Lung (tissue), 12 donors: Measurements from ENCODE around the gene NEK7. TPM values are rescaled to one million over a fixed set of nuclear protein-coding genes. Genes with fewer than 3 reads are reported as not detected.
A peak's percentile ranks its signal among the peaks of the same experiment; 100 is the strongest.

Experiments
- ATAC-seq: fragments of 200-7000 bp; cut with Tn5 transposase; one replicate; pipeline ENCODE4 v1.9.1; 2020; ENCODE audit warnings: moderate number of reproducible peaks; ENCODE audit not compliant: insufficient read depth, low FRiP score
- DNase-seq, 3 donors: peaks; one replicate each; pipeline ENCODE4 v3.0.0-alpha.2; 2013 to 2017
- H3K27ac ChIP-seq, 2 donors: one replicate each; pipeline ENCODE4 v1.5.1; 2013; ENCODE audit warnings: mild to moderate bottlenecking in 2 of 2, moderate library complexity in 2 of 2, control low read depth in 1 of 2, inconsistent platforms in 1 of 2, low read depth in 1 of 2, low read length in 1 of 2
- H3K27me3 ChIP-seq, 3 donors: one replicate each; pipeline ENCODE4 v1.5.1; 2013; ENCODE audit warnings: low read length in 2 of 3; ENCODE audit not compliant: control insufficient read depth in 3 of 3, insufficient read depth in 3 of 3
- H3K36me3 ChIP-seq, 4 donors: one replicate each; pipeline ENCODE4 v1.5.1; 2013; ENCODE audit warnings: low read length in 4 of 4, mild to moderate bottlenecking in 1 of 4, moderate library complexity in 1 of 4; ENCODE audit not compliant: control insufficient read depth in 4 of 4, insufficient read depth in 4 of 4
- H3K4me1 ChIP-seq, 5 donors: one replicate each; pipeline ENCODE4 v1.5.1; 2013; ENCODE audit warnings: low read length in 5 of 5, mild to moderate bottlenecking in 2 of 5, moderate library complexity in 1 of 5; ENCODE audit not compliant: control insufficient read depth in 5 of 5, insufficient read depth in 5 of 5
- H3K4me3 ChIP-seq: one replicate; pipeline ENCODE4 v1.5.1; 2013; ENCODE audit warnings: mild to moderate bottlenecking, control low read depth, moderate library complexity
- H3K9ac ChIP-seq, 2 donors: one replicate each; pipeline ENCODE4 v1.5.1; 2013; ENCODE audit warnings: low read length in 2 of 2, control low read depth in 1 of 2; ENCODE audit not compliant: insufficient read depth in 1 of 2
- H3K9me3 ChIP-seq, 4 donors: one replicate each; pipeline ENCODE4 v1.5.1; 2013; ENCODE audit warnings: low read length in 3 of 4, mild to moderate bottlenecking in 1 of 4, moderate library complexity in 1 of 4; ENCODE audit not compliant: control insufficient read depth in 4 of 4, insufficient read depth in 3 of 4
- WGBS, 2 donors: extraction: QIAGEN DNeasy Blood & Tissue Kit; methylation state at CpG; one replicate each; pipeline ENCODE4 v1.1.7; 2013; 5-methylcytosine and 5-hydroxymethylcytosine counted together
- polyA plus RNA-seq, 2 donors: library from polyadenylated mRNA; stranded (reverse); fragments of 200-250 nt; gene quantifications; one replicate each; pipeline ENCODE4 v1.2.1, GENCODE V29; 2013
- total RNA-seq, 2 donors: library from RNA; depleted of rRNA in 1 of 2; stranded (reverse); fragments of >200 nt in 1 of 2; gene quantifications; one replicate each; pipeline ENCODE4 v1.2.1, GENCODE V29; 2014 to 2021
- TF ChIP-seq, protein P1 (sequence below): IDR thresholded peaks from 2 replicates; pipeline ENCODE4 v1.5.1; 2012; ENCODE audit warnings: mild to moderate bottlenecking; ENCODE audit errors: control extremely low read depth, extremely low read depth
- donor health status: control.
- donor health status: control.
- donor health status: Bipolar disorder and iron deficiency.
- donor health status: healthy.
- donor health status: DM: yes; HTN: yes; CAD: no.

The NEK7 gene
- total and polyA plus RNA-seq, 4 donors = 23.9 to 132 (median 64.2) TPM

DNA sequence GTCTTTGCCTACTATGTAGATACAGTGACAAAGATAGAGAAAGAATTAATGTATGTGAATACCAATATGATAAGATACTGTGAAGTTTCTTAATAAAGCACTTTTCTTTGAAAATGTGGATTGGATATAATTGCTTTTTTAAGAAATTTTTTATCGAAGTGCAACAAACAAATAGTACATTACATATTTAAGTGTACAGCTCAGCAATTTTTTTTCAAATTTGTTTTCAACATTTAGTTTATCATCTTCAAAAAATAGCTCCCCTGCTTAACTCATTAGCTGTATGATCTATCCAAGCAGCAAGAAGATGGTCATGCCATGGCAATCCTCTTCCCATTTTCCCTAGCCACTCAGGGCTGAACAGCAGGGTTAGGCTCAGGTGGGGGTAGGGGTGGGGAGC, 40.5 kb downstream of the NEK7 start:
- no peak for DNase-seq
- WGBS, 2 donors = 84 to 91% methylated on average over 1 of the region's 1 CpG
- H3K9me3 ChIP-seq = no peaks in the 10 kb centered on the region
- no peaks in the 10 kb centered on the region for H3K27me3 ChIP-seq
- TF ChIP-seq, protein P1, sequence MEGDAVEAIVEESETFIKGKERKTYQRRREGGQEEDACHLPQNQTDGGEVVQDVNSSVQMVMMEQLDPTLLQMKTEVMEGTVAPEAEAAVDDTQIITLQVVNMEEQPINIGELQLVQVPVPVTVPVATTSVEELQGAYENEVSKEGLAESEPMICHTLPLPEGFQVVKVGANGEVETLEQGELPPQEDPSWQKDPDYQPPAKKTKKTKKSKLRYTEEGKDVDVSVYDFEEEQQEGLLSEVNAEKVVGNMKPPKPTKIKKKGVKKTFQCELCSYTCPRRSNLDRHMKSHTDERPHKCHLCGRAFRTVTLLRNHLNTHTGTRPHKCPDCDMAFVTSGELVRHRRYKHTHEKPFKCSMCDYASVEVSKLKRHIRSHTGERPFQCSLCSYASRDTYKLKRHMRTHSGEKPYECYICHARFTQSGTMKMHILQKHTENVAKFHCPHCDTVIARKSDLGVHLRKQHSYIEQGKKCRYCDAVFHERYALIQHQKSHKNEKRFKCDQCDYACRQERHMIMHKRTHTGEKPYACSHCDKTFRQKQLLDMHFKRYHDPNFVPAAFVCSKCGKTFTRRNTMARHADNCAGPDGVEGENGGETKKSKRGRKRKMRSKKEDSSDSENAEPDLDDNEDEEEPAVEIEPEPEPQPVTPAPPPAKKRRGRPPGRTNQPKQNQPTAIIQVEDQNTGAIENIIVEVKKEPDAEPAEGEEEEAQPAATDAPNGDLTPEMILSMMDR = no peak
- no peak overlapping the region for H3K27ac ChIP-seq
- H3K9ac ChIP-seq = no peak overlapping the region
- ATAC-seq = no peak
- H3K4me1 ChIP-seq = peaks cover 9 to 18% (median 10%) of the 10 kb centered on the region in 5 donors
- H3K36me3 ChIP-seq = no peaks in the 10 kb centered on the region
- H3K4me3 ChIP-seq = no peak overlapping the region

DNA sequence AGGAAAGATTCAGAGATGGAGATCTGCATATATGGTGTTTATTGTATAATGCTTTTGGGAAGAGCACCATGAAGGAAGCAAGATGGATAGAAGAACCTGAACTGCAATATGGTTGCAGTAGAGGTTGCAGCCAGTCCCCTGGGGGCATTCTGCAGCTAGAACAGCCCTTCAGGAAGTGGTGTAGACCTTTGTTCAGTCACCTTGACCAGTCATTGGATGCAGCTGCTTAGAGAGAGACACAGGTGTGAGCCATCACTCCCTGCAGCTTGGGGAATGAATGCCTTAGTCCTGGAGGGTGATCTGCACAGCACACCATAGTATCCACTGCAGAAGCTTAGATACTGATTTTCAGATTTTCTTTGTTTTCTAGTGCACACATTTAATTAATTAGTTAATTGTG, 42.3 kb downstream of the NEK7 start:
- ATAC-seq (no peak), DNase-seq (no peak)
- H3K27me3 ChIP-seq = no peaks in the 10 kb centered on the region
- H3K9me3 ChIP-seq = no peaks in the 10 kb centered on the region
- no peak overlapping the region for H3K9ac ChIP-seq
- no peaks in the 10 kb centered on the region for H3K36me3 ChIP-seq
- H3K27ac ChIP-seq = no peak overlapping the region
- TF ChIP-seq, protein P1 = no peak
- H3K4me3 ChIP-seq = no peak overlapping the region
- H3K4me1 ChIP-seq = peaks cover 9 to 26% (median 13%) of the 10 kb centered on the region in 5 donors

GRCh38 chr1:198201956-198202784, 45.4 kb downstream of the NEK7 start:
- Histone ChIP-seq H3K4me1 (peaks cover 6 to 24% (median 9%) of the 10 kb centered on the region in 5 donors), H3K27me3 (no peaks in the 10 kb centered on the region), H3K4me3 (no peak overlapping the region), H3K36me3 (no peaks in the 10 kb centered on the region), H3K27ac (peak overlapping the region in 1 of 2 donors; percentile 13), H3K9me3 (no peaks in the 10 kb centered on the region), H3K9ac (no peak overlapping the region)
- TF ChIP-seq, protein P1 = no peak
- 72 to 75% methylated on average over 10 of the region's 10 CpGs for WGBS, 2 donors
- ATAC-seq (no peak), DNase-seq (no peak)
